Measurements from ENCODE around the gene RSPH3.
A peak's percentile ranks its signal among the peaks of the same experiment; 100 is the strongest.

RSPH3 gene

GRCh38 chr6:158943380-158944032, 56.5 kb downstream of the RSPH3 start:
- DNase-seq (ENCODE audit: low read depth in 2 of 2), result no peak
- no peak overlapping the region for H3K4me3 ChIP-seq (replicated peaks in 1 of 2; ENCODE audit: low read depth in 2 of 2, low read length in 2 of 2)
- TF ChIP-seq CTCF (IDR thresholded peaks at IDR 0.05; ENCODE audit: low read depth, low read length), result no peak

GRCh38 chr6:158942349-158942748, 57.7 kb downstream of the RSPH3 start:
- TF ChIP-seq CTCF (IDR thresholded peaks at IDR 0.05; ENCODE audit: low read depth, low read length), result no peak
- no peak for DNase-seq (ENCODE audit: low read depth in 2 of 2)
- no peak overlapping the region for H3K4me3 ChIP-seq (replicated peaks in 1 of 2; ENCODE audit: low read depth in 2 of 2, low read length in 2 of 2)

- TF ChIP-seq CTCF (IDR thresholded peaks at IDR 0.05; ENCODE audit: low read depth, low read length), result no peak
- DNase-seq (ENCODE audit: low read depth in 2 of 2), result no peak
- no peak overlapping the region for H3K4me3 ChIP-seq (replicated peaks in 1 of 2; ENCODE audit: low read depth in 2 of 2, low read length in 2 of 2)
Observed at GRCh38 chr6:158941246-158941645, 58.8 kb downstream of the RSPH3 start.

GRCh38 chr6:158939255-158940159, 60.5 kb downstream of the RSPH3 start:
- TF ChIP-seq CTCF (IDR thresholded peaks at IDR 0.05; ENCODE audit: low read depth, low read length), result no peak
- H3K4me3 ChIP-seq (replicated peaks in 1 of 2; ENCODE audit: low read depth in 2 of 2, low read length in 2 of 2), result peak overlapping the region; percentile 17 to 28
- DNase-seq (ENCODE audit: low read depth in 2 of 2), result no peak

- H3K4me3 ChIP-seq (replicated peaks in 1 of 2; ENCODE audit: low read depth in 2 of 2, low read length in 2 of 2), result peak overlapping the region; percentile 17 to 28
- DNase-seq (ENCODE audit: low read depth in 2 of 2), result peak in 1 of 2 donors; percentile 22
Observed at GRCh38 chr6:158938811-158939254, 61.2 kb downstream of the RSPH3 start.

GRCh38 chr6:158938220-158938619, 61.8 kb downstream of the RSPH3 start:
- no peak for DNase-seq (ENCODE audit: low read depth in 2 of 2)
- no peak overlapping the region for H3K4me3 ChIP-seq (replicated peaks in 1 of 2; ENCODE audit: low read depth in 2 of 2, low read length in 2 of 2)
- TF ChIP-seq CTCF (IDR thresholded peaks at IDR 0.05; ENCODE audit: low read depth, low read length), result no peak

More at GRCh38 chr6:158938811-158939254, 61.2 kb downstream of the RSPH3 start:
- no peak for TF ChIP-seq CTCF (IDR thresholded peaks at IDR 0.05; ENCODE audit: low read depth, low read length)

All from cardiac fibroblast (primary cell).